GM21447 (cell line): ENCODE measurements around the gene PPM1M.
"Not testable (repeated sequence)": the region's sequence is repeated elsewhere in the genome, so short reads cannot be mapped to it uniquely, and the experiment has no call there.

Source experiments
- ATAC-seq: cut with Tn5 transposase; IDR thresholded peaks from one replicate; pipeline ENCODE4 v1.9.1; 2021; ENCODE audit not compliant: unreplicated experiment

PPM1M gene

DNA sequence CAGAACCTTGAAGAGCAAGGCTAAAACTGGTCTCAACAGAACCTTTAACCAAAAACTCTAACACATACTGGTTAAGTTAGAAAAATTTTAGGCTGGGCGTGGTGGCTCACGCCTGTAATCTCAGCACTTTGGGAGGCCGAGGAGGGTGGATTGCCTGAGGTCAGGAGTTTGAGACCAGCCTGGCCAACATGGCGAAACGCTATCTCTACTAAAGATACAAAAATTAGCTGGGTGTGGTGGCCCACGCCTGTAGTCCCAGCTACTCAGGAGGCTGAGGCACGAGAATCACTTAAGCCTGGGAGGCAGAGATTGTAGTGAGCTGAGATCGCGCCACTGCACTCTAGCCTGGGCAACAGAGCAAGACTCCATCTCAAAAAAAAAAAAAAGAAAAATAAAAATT, 26.6 kb downstream of the PPM1M start:
- not testable (repeated sequence) for ATAC-seq

DNA sequence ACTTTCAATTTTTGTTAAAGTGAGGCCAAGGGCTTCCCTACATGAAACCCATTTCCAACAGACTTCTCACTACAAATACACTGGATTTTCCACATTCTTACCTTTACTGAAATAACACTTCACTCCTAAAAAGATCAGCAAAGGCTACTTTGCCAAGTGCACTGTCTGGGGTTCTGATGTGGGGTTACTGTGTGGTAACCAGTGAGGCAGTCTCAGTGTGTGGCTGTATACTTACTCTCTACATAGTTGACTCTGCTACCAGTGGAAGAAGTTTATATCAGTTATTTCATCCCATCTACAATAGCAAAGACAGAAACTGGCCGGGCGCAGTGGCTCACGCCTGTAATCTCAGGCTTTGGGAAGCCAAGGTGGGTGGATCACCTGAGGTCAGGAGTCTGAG, 27.3 kb downstream of the PPM1M start:
- ATAC-seq = no peak

DNA sequence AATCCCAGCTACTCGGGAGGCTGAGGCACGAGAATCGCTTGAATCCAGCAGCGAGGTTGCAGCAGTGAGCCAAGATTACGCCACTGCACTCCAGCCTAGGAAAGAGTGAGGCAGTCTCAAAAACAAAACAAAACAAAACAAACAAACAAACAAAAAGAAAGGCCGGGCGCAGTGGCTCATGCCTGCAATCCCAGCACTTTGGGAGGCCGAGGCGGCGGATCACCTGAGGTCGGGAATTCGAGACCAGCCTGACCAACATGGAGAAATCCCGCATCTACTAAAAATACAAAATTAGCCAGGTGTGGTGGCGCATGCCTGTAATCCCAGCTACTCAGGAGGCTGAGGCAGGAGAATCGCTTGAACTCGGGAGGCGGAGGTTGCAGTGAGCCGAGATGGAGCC, 29.2 kb downstream of the PPM1M start:
- ATAC-seq = not testable (repeated sequence)

DNA sequence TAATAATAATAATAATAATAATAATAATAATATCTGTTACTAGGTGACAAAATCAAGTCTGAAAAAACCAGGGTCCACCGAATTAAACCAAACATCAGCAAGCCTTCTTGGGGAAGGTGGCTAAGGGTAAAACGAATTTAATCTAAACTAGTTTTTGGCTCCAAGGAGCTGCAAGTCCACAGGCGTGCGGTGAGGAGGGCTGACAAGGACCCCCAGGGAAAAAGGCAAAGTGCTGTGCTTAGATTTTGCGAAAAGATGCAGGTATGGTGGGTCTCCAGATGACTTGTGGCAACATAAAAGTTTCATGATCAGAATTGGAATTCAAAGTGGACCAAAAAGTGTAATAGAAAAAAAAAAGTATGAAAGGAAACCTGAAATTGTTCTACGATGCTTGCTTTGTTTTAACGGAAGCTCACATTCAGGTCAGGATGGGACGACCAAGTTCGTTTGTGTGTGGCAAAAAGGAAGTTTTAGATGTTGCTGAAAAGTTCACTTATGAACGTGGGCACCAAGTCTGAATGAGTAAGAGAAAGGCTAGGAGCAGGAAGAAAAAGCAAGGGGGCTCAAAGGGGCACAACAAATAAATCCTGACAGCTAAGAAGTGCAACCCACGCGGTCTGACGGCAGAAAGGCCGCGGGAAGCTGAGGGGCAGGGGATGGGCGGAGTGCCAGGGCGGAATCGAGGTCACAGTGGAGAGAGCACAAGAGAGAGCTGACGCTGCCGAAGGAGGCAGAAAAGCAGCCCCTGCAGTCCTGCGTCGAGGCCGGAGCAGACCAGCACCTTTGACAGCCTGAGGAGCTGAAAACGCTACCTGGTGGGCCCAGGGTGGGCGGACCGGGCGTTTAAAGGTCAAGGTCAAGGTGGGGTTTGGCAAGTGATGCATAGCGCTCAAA, 31.8 kb downstream of the PPM1M start:
- ATAC-seq = no peak

DNA sequence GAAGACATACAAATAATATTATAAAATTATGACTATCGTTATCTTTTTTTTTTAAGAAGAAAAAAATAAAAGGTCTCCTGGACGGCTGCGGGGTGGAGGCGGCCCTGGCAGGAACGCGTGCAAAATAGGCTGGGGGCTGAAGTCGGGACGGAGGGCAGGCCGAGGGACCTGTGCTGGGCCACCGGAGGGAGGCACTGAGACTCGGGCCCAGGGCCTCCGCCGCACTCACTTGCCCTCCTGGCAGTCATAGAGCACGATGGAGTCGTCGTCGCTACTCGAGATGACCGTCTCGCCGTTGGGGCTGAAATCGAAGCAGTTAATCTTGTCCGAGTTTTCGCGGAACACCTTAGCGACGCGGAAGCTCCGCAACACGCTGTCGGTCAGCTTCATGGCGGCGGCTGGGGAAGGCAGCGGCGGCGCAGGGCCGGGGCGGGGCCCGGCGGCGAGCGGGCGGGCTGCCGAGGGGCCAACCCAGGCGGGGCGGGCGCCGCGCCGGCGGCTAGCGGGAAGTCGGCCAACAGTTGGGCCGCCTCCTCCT, 32.5 kb downstream of the PPM1M start:
- peak; percentile 45 for ATAC-seq

DNA sequence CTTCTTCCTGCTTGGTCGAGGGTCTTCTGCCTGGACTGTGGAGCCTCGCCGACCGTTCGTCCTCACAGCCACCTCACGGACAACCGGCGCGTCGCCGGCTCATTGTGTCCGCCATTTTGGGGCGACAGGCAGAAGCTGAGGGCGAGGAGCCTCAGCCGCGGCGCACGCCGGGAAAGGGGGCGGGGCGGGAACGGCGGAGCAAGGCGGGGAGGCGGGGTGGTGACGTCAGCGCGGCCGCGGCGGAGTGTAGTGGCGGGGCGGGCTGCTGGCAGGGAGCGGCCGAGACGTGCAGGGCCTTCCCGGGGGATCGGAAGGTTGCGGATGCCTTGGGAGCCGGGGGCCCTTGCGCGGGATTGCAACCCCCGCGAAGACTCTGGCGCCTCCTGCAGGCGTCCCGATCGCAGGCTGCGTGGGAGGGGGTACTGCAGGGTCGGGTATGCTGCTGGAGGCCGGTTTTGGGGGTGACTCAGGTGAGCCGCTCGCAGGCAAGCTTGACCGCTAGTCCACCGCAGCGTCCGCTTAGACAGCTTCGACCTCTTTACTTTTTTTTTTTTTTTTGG, 33.0 kb downstream of the PPM1M start, which contains the start of gene WDR82:
TSS of gene WDR82 (minus strand) at position 140 of the 560 bp plus-strand sequence. CDS start 288 bp downstream, outside the sequence.
- ATAC-seq = peak; percentile 82

DNA sequence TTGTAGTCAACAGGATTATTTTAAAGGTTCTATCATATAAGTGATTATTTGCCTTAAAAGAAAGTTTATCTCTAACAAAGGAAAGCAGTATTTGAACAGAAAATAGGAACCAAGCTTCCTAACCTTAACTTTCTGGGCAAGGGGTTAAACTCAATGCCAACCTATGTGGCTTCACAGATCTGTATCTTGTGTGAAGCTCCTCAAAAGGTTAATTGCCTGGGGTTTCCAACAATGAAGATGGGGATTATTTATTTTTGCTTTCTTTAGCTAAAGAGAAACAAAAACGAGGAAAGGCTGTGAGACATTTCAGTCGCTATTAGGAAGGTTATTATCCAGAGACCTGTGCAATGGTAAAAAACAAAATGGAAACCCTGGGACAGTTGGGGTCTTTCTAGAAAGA, 34.0 kb downstream of the PPM1M start:
- ATAC-seq = no peak

DNA sequence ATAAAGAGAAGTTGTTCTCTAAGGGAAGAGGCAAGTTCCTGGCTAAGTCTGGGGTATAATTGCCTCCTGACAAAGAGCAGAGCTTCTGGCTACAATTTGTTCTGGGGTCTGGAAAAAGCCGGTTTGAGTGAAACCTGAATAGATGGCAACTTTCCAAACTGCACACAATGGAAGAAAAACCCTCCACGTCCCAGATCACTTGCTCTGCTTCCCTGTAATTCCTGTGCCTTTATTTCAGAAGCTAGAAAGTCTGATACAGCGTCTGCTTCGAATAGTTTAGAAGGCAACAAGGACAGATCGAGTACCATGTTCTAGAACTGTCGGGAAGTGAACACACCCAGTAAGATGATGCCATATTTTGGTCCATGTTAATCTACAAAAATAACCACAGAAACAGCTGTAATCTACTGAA, 34.5 kb downstream of the PPM1M start:
- ATAC-seq = no peak

DNA sequence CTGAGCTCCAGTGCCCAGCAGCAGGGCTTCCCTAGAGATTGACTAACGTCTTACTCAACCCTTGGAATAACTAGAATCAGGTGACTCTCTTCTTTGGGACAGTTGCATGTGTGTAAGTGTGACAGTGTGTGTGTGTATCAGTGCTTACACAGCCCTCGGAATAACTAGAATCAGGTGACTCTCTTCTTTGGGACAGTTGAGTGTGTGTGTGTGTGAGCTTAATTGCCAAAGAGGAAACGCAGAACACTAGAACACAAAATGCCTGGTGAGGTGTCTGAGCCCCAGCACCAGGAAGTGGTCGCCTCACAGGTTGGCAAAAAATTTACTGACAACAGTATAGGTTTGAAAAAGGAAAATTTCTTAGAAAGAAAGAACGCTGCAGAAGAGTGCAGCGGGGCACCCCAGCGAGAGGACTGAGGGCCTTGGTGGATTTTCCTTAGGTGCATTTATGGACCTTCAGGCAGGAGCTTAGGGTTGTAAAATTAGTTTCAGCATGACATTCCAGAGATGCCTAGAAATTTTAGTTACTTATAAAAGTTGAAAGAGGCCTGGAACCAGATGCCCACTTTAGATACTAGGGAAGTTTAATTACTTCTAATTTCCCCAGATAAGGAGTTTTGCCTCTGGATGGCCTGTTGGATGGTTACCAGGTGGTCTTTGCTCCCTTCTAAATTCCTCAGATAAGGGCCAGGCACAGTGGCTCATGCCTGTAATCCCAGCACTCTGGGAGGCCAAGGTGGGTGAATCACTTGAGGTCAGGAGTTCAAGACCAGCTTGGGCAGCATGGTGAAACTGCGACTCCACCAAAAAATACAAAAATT, 36.6 kb downstream of the PPM1M start:
- ATAC-seq = no peak

DNA sequence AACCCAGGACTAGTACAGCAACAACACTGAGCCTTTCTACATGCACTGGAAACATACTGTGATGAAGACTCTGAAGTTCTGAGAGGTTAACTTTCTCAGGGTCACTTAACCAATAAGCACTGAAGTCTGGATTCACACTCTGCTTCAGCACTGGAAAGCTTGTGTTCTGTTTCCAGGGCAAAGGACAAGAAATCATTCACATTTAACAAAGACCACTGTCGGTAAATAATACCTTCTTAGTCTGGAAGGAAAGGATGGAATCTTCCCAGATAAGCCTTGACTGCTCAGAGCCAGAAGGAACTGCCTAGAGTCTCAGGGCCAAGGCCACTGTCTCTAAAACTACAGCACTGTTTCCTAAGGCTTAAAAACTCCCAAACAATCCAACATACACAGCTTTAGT, 37.7 kb downstream of the PPM1M start:
- no peak for ATAC-seq

DNA sequence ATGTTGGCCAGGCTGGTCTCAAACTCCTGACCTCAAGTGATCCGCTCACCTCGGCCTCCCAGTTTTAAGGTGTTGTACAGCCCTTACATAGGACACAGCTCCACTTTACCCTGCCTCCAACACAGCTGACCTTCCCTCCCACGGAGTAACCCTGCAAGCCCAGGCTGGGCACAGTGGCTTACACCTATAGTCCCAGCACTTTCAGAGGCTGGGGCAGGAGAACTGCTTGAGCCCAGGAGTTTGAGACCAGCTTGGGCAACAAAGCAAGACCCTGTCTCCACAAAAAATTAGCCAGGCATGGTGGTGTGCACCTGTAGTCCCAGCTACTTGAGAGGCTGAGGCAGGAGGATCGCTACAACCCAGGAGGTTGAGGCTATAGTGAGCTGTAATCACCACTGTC, 38.5 kb downstream of the PPM1M start:
- not testable (repeated sequence) for ATAC-seq

DNA sequence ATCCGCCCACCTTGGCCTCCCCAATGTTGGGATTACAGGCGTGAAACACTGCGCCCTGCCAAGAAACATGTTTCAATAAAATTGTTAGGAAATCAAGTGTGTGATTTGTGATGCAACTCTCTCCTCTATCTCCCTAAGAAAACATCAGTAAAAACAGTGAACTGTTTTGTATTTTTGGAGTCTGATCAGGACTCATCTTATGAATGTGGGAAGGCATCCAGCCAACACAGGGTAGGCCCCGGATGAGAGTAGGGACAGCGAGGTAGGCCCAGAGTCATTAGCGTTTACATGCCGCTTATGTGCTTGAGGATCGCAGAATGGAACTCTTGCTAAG, 41.2 kb downstream of the PPM1M start:
- no peak for ATAC-seq

DNA sequence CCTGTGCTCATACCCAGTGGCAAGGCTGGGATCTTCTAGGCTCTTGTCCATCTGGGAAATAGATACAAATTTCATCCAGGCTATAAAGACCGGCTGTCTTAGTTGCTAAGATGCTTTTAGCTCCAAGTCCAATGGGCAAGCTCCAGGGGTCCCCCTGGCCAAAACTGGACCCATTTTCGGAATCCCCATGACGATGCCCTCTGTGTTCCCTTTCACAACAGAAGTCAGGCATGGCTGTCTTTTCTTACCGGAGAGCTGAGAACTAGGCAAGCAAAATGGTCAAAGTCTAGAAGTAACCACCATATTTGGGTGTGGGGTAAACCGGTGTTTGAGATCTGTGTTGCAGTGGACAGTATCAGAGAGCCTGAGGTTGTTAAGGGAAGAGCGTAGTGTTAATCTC, 43.1 kb downstream of the PPM1M start:
- ATAC-seq = no peak

DNA sequence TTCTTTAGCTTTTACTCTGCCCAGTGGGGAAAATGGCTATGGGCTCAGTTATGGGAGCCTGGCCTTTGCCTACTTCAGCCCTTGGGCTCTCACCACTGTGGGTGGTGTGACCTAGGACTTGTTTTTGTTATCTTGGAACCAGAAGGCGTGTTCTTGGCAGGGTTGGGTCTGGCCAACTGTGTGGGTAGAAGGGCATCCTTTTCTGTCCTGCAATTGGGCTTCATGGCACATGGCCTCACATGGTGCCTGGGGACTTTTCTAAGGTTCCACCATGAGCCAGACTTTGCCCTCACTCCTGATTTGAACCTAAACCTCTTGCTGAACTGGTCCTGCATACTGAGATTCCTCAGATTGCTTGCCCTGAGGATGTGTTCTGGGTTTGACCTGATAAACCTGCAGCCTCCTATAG, 43.8 kb downstream of the PPM1M start:
- ATAC-seq = no peak

DNA sequence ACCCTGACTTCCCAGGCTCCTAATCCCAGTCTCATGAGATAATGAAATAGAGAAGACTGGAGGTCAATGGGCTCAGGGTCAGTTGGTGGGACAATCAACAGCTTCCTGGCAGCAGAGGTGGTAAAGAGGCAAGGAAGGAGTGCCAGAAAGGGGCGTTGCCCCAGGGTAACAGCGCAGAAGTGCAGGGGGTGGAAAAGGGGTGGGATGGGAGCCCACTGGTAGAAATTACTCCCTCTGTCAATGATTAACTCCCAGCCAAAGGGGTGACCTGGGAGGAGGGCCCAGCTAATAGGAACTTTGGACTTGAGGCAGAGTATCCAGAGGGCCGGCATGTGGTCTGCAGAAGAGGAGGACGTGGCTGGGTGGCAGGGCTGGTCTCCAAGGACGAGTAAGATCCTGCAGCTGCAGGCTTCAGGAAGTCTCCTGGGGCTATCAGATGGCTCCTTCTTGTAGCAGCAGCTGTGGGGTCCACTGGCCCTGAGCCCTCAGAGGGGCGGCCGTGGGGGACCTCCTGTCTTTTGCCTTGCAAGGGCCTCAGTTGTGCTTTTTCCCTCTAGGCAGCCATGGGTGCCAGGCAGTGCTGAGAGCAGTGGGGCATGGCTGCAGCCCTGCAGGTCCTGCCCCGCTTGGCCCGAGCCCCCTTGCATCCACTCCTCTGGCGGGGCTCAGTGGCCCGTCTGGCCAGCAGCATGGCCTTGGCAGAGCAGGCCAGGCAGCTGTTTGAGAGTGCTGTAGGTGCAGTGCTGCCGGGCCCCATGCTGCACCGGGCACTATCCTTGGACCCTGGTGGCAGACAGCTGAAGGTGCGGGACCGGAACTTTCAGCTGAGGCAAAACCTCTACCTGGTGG, 44.4 kb downstream of the PPM1M start:
- ATAC-seq = no peak

DNA sequence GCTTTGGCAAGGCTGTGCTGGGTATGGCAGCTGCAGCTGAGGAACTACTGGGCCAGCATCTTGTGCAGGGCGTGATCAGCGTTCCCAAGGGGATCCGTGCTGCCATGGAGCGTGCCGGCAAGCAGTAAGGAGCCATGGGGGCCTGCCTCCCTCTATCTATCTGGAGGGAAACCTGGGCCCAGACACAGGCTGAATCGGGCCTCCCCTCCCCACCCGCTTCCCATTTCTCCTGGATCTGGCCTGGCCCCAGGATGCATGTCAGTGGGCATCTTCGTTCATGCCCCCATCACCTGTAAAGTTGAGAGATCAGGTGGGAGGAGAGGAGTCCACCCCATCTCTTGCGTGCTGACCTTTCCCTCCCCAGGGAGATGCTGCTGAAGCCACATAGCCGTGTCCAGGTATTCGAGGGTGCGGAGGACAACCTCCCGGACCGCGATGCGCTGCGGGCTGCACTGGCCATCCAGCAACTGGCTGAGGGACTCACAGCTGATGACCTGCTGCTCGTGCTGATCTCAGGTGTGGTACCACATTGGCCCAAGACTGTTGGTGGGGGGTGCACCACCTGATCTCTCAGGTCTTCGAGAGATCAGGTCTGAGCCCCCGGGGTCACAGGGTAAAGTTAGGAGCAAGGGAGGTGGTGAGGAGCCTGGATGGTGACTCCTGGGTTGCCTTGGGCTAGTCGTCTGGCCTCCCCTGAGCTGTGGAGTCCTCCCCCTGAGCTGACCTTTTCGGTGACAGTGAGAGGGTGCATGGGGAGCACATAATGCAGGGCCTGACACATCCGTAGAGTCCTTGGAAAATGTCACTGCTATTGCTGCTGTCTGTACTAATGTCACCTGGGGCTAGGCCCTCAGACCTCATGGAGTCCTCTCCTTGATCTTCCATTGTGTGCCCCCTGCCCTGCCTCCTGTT, 45.3 kb downstream of the PPM1M start:
- ATAC-seq = no peak

DNA sequence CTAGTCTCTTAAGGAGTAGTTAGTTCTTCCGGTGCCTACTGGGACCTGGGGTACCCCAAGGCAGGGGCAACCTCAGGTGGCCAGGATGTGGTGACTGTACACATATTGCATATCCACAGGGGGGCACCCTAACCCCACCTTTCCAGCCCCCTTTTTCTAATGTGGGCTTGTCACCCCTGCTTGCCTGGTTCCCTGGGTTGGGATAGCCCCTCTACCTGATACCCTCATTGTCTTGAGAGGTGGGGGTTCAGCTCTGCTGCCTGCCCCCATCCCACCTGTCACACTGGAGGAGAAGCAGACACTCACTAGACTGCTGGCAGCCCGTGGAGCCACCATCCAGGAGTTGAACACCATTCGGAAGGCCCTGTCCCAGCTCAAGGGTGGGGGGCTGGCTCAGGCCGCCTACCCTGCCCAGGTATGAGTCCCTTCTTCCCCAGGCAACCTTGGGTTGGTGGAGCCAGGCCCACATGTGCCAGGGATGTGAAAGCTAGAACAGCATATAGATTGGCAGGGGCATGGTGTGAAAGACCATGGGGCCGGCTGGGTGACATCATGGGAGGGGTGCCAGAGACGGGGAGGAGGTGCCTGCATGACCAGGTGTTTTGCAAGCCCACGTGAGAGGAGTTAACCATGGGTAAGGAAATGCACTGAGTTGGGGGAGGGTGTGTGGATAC, 46.1 kb downstream of the PPM1M start:
- no peak for ATAC-seq

DNA sequence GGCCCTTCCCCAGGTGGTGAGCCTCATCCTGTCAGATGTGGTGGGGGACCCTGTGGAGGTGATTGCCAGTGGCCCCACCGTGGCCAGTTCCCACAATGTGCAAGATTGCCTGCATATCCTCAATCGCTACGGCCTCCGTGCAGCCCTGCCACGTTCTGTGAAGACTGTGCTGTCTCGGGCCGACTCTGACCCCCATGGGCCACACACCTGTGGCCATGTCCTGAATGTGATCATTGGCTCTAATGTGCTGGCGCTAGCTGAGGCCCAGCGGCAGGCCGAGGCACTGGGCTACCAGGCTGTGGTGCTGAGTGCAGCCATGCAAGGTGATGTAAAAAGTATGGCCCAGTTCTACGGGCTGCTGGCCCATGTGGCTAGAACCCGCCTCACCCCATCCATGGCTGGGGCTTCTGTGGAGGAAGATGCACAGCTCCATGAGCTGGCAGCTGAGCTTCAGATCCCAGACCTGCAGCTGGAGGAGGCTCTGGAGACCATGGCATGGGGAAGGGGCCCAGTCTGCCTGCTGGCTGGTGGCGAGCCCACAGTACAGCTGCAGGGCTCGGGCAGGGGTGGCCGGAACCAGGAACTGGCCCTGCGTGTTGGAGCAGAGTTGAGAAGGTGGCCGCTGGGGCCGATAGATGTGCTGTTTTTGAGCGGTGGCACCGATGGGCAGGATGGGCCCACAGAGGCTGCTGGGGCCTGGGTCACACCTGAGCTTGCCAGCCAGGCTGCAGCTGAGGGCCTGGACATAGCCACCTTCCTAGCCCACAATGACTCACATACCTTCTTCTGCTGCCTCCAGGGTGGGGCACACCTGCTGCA, 46.9 kb downstream of the PPM1M start:
- no peak for ATAC-seq
